ENCODE data around the gene ADAT3.
"Not testable (repeated sequence)": the region's sequence is repeated elsewhere in the genome, so short reads cannot be mapped to it uniquely, and the experiment has no call there.

The ADAT3 gene

GRCh38 chr19:1866693-1867348 is 38.4 kb upstream of the ADAT3 start:
- DNase-seq (ENCODE audit: low read depth in 2 of 2, low spot score in 1 of 2), result no peak

- no peak for DNase-seq (ENCODE audit: low read depth in 2 of 2, low spot score in 1 of 2)
Observed at GRCh38 chr19:1867349-1867724, 37.9 kb upstream of the ADAT3 start.

GRCh38 chr19:1868971-1869370 is 36.2 kb upstream of the ADAT3 start:
- no peak for DNase-seq (ENCODE audit: low read depth in 2 of 2, low spot score in 1 of 2)

GRCh38 chr19:1871140-1871597 is 34.0 kb upstream of the ADAT3 start:
- DNase-seq (ENCODE audit: low read depth in 2 of 2, low spot score in 1 of 2), result no peak

GRCh38 chr19:1871630-1872029 is 33.6 kb upstream of the ADAT3 start:
- no peak for DNase-seq (ENCODE audit: low read depth in 2 of 2, low spot score in 1 of 2)

- DNase-seq (ENCODE audit: low read depth in 2 of 2, low spot score in 1 of 2), result no peak
Observed at GRCh38 chr19:1872807-1873523, 32.2 kb upstream of the ADAT3 start.

- no peak for DNase-seq (ENCODE audit: low read depth in 2 of 2, low spot score in 1 of 2)
Observed at GRCh38 chr19:1873524-1874473, 31.4 kb upstream of the ADAT3 start.

GRCh38 chr19:1874554-1875185 is 30.5 kb upstream of the ADAT3 start:
- no peak for DNase-seq (ENCODE audit: low read depth in 2 of 2, low spot score in 1 of 2)

GRCh38 chr19:1875265-1875645 is 29.9 kb upstream of the ADAT3 start:
- not testable (repeated sequence) for DNase-seq (ENCODE audit: low read depth in 2 of 2, low spot score in 1 of 2)

GRCh38 chr19:1875646-1876495 is 29.3 kb upstream of the ADAT3 start:
- peak in 1 of 2 donors; percentile 71 for DNase-seq (ENCODE audit: low read depth in 2 of 2, low spot score in 1 of 2)

- not testable (repeated sequence) for DNase-seq (ENCODE audit: low read depth in 2 of 2, low spot score in 1 of 2)
Observed at GRCh38 chr19:1876496-1877279, 28.5 kb upstream of the ADAT3 start.

- DNase-seq (ENCODE audit: low read depth in 2 of 2, low spot score in 1 of 2), result not testable (repeated sequence)
Observed at GRCh38 chr19:1877280-1877660, 27.9 kb upstream of the ADAT3 start.

- not testable (repeated sequence) for DNase-seq (ENCODE audit: low read depth in 2 of 2, low spot score in 1 of 2)
Observed at GRCh38 chr19:1878583-1878982, 26.6 kb upstream of the ADAT3 start.

GRCh38 chr19:1879982-1880381 is 25.2 kb upstream of the ADAT3 start:
- DNase-seq (ENCODE audit: low read depth in 2 of 2, low spot score in 1 of 2), result not testable (repeated sequence)

GRCh38 chr19:1880611-1881392 is 24.4 kb upstream of the ADAT3 start:
- no peak for DNase-seq (ENCODE audit: low read depth in 2 of 2, low spot score in 1 of 2)

- not testable (repeated sequence) for DNase-seq (ENCODE audit: low read depth in 2 of 2, low spot score in 1 of 2)
Observed at GRCh38 chr19:1881393-1882088, 23.7 kb upstream of the ADAT3 start.

GRCh38 chr19:1882089-1882785 is 23.0 kb upstream of the ADAT3 start:
- peak in 1 of 2 donors; percentile 64 for DNase-seq (ENCODE audit: low read depth in 2 of 2, low spot score in 1 of 2)

Data from stimulated activated CD8-positive, alpha-beta memory T cell treated with anti-CD3 and anti-CD28 coated beads, Interleukin-4, amount 100 ng/mL, for 1 hour (primary cell).